Transverse colon (tissue), 3 donors: ENCODE measurements around the gene BRF1.

Source experiments
- POLR2A ChIP-seq: fragments of 450-650 bp; IDR thresholded peaks from one replicate; pipeline ENCODE4 v1.6.1; 2016; ENCODE audit warnings: antibody characterized with exemption, mild to moderate bottlenecking, moderate library complexity
- TF ChIP-seq, protein P1 (sequence below), 5 experiments: fragments of 200-600 bp in 3 of 5; fragments of 450-650 bp in 2 of 5; sonication (generic) in 3 of 5; IDR thresholded peaks; 1 replicate in 2 of 5; 2 replicates in 3 of 5; pipeline ENCODE4 v1.5.1; 2016 to 2017; ENCODE audit warnings: antibody characterized with exemption in 5 of 5, inconsistent platforms in 3 of 5, mild to moderate bottlenecking in 2 of 5, moderate library complexity in 1 of 5

GRCh38 chr14:105250986-105251385 is 49.8 kb downstream of the BRF1 start:
- TF ChIP-seq, protein P1, sequence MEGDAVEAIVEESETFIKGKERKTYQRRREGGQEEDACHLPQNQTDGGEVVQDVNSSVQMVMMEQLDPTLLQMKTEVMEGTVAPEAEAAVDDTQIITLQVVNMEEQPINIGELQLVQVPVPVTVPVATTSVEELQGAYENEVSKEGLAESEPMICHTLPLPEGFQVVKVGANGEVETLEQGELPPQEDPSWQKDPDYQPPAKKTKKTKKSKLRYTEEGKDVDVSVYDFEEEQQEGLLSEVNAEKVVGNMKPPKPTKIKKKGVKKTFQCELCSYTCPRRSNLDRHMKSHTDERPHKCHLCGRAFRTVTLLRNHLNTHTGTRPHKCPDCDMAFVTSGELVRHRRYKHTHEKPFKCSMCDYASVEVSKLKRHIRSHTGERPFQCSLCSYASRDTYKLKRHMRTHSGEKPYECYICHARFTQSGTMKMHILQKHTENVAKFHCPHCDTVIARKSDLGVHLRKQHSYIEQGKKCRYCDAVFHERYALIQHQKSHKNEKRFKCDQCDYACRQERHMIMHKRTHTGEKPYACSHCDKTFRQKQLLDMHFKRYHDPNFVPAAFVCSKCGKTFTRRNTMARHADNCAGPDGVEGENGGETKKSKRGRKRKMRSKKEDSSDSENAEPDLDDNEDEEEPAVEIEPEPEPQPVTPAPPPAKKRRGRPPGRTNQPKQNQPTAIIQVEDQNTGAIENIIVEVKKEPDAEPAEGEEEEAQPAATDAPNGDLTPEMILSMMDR (IDR thresholded peaks at IDR 0.05): no peak
- no peak for TF ChIP-seq POLR2A
